Measurements from ENCODE around the gene ITGAV. TPM values are rescaled to one million over a fixed set of nuclear protein-coding genes. Genes with fewer than 3 reads are reported as not detected.

Gene ITGAV
- total and polyA plus RNA-seq, 4 donors = 6.6 to 31.3 (median 12.0) TPM

- Histone ChIP-seq H3K4me1 (ENCODE audit: control insufficient read depth in 4 of 4, insufficient read depth in 4 of 4, low read length in 3 of 4) (no peaks in the 10 kb centered on the region), H3K4me3 (ENCODE audit: low read depth in 1 of 3, low read length in 3 of 3) (no peak overlapping the region), H3K9ac (ENCODE audit: low read depth in 1 of 2, low read length in 2 of 2) (no peak overlapping the region), H3K27ac (ENCODE audit: low read depth in 1 of 2, low read length in 2 of 2) (no peak overlapping the region), H3K9me3 (ENCODE audit: control insufficient read depth in 4 of 4, low read length in 3 of 4) (no peaks in the 10 kb centered on the region), H3K27me3 (ENCODE audit: control insufficient read depth in 4 of 4, insufficient read depth in 4 of 4, low read length in 3 of 4) (no peaks in the 10 kb centered on the region), H3K36me3 (ENCODE audit: control insufficient read depth in 4 of 4, insufficient read depth in 3 of 4, low read depth in 1 of 4, low read length in 3 of 4) (no peaks in the 10 kb centered on the region)
- DNase-seq (ENCODE audit: low spot score) = no peak
- WGBS = 88% methylated on average over 2 of the region's 2 CpGs
- TF ChIP-seq EGR1 (IDR thresholded peaks at IDR 0.05; ENCODE audit: low read depth in 2 of 2) (no peak), ZBTB33 (IDR thresholded peaks at IDR 0.05) (no peak), JUND (IDR thresholded peaks at IDR 0.05) (no peak)
These were observed 127.0 kb downstream of the ITGAV start for GRCh38 chr2:186716899-186717298.

GRCh38 chr2:186717320-186718007 lies 127.6 kb downstream of the ITGAV start:
- Histone ChIP-seq H3K9ac (ENCODE audit: low read depth in 1 of 2, low read length in 2 of 2) (no peak overlapping the region), H3K27ac (ENCODE audit: low read depth in 1 of 2, low read length in 2 of 2) (no peak overlapping the region), H3K27me3 (ENCODE audit: control insufficient read depth in 4 of 4, insufficient read depth in 4 of 4, low read length in 3 of 4) (no peaks in the 10 kb centered on the region), H3K4me3 (ENCODE audit: low read depth in 1 of 3, low read length in 3 of 3) (no peak overlapping the region), H3K9me3 (ENCODE audit: control insufficient read depth in 4 of 4, low read length in 3 of 4) (no peaks in the 10 kb centered on the region), H3K4me1 (ENCODE audit: control insufficient read depth in 4 of 4, insufficient read depth in 4 of 4, low read length in 3 of 4) (no peaks in the 10 kb centered on the region), H3K36me3 (ENCODE audit: control insufficient read depth in 4 of 4, insufficient read depth in 3 of 4, low read depth in 1 of 4, low read length in 3 of 4) (no peaks in the 10 kb centered on the region)
- TF ChIP-seq HNF4G (IDR thresholded peaks at IDR 0.05) (no peak), CTCF (IDR thresholded peaks at IDR 0.05; ENCODE audit: low read depth, low read length, missing input control) (no peak), REST (IDR thresholded peaks at IDR 0.05) (no peak), HNF4A (conservative IDR thresholded peaks at IDR 0.05) (no peak), ZBTB33 (IDR thresholded peaks at IDR 0.05) (no peak), YY1 (IDR thresholded peaks at IDR 0.05) (no peak), TAF1 (conservative IDR thresholded peaks at IDR 0.05) (no peak), FOXA2 (IDR thresholded peaks at IDR 0.05) (no peak), ATF3 (IDR thresholded peaks at IDR 0.05) (no peak), GABPA (IDR thresholded peaks at IDR 0.05 in 1 of 2, conservative IDR thresholded peaks at IDR 0.05 in 1 of 2) (no peak), FOXA1 (IDR thresholded peaks at IDR 0.05) (no peak), JUND (IDR thresholded peaks at IDR 0.05) (no peak), RXRA (IDR thresholded peaks at IDR 0.05) (no peak), MAX (IDR thresholded peaks at IDR 0.05) (no peak), RAD21 (IDR thresholded peaks at IDR 0.05) (no peak), SP1 (IDR thresholded peaks at IDR 0.05) (no peak), NR2F2 (IDR thresholded peaks at IDR 0.05) (no peak), EGR1 (IDR thresholded peaks at IDR 0.05; ENCODE audit: low read depth in 2 of 2) (no peak)
- 68% methylated on average over 3 of the region's 3 CpGs for WGBS
- no peak for DNase-seq (ENCODE audit: low spot score)

Measured in liver (tissue), 9 donors.